CD4-positive, alpha-beta memory T cell (primary cell): ENCODE measurements around the gene C10orf71. TPM values are rescaled to one million over a fixed set of nuclear protein-coding genes. Genes with fewer than 3 reads are reported as not detected.

Source experiments
- CTCF ChIA-PET: fragments of 350-600 bp; sonication (Branson Sonifier 250); formaldehyde crosslinking; loops from one replicate; lab custom pipeline; 2021; ENCODE audit warnings: inconsistent platforms; ENCODE audit not compliant: partially characterized antibody; lab: Charles Lee
- POLR2A ChIA-PET: fragments of 350-600 bp; sonication (Branson Sonifier 250); formaldehyde crosslinking; loops from one replicate; lab custom pipeline; 2021; ENCODE audit not compliant: partially characterized antibody; lab: Charles Lee
- DNase-seq, 5 donors: peaks; one replicate each; pipeline versions ENCODE4 v3.0.0 to v3.0.0-alpha.2; 2020 to 2022; ENCODE audit warnings: mixed read lengths in 1 of 5
- H3K27ac ChIP-seq: one replicate; pipeline ENCODE4 v1.7.0; 2013; ENCODE audit warnings: low read depth, low read length
- H3K27me3 ChIP-seq: 2 replicates; pipeline ENCODE4 v1.7.0; 2013; ENCODE audit warnings: mild to moderate bottlenecking, low read length, moderate library complexity; ENCODE audit not compliant: insufficient read depth
- H3K36me3 ChIP-seq: 2 replicates; pipeline ENCODE4 v1.7.0; 2013; ENCODE audit warnings: mild to moderate bottlenecking, low read length, moderate library complexity; ENCODE audit not compliant: insufficient read depth
- H3K4me1 ChIP-seq: 2 replicates; pipeline ENCODE4 v1.7.0; 2013; ENCODE audit warnings: mild to moderate bottlenecking, low read length, moderate library complexity; ENCODE audit not compliant: insufficient read depth
- H3K4me3 ChIP-seq, 2 donors: one replicate each; pipeline ENCODE4 v1.7.0; 2013; ENCODE audit warnings: low read length in 2 of 2, mild to moderate bottlenecking in 1 of 2
- H3K9me3 ChIP-seq, 2 donors: one replicate each; pipeline ENCODE4 v1.7.0; 2013; ENCODE audit warnings: low read length in 2 of 2, control low read depth in 1 of 2; ENCODE audit not compliant: control insufficient read depth in 1 of 2
- H3K27ac Mint-ChIP-seq, 7 donors: one replicate each; pipeline ENCODE4 v1.8.0; 2020 to 2021; ENCODE audit warnings: mixed read lengths in 7 of 7, mild to moderate bottlenecking in 6 of 7, inconsistent platforms in 3 of 7, moderate library complexity in 3 of 7
- H3K27me3 Mint-ChIP-seq, 2 donors: one replicate each; pipeline ENCODE4 v1.8.0; 2020 to 2021; ENCODE audit warnings: mixed read lengths in 2 of 2
- H3K36me3 Mint-ChIP-seq, 2 donors: one replicate each; pipeline ENCODE4 v1.8.0; 2020 to 2021; ENCODE audit warnings: mixed read lengths in 2 of 2, inconsistent platforms in 1 of 2, mild to moderate bottlenecking in 1 of 2
- H3K4me1 Mint-ChIP-seq, 4 donors: one replicate each; pipeline ENCODE4 v1.8.0; 2020 to 2021; ENCODE audit warnings: mixed read lengths in 4 of 4, mild to moderate bottlenecking in 1 of 4
- H3K4me3 Mint-ChIP-seq, 8 donors: one replicate each; pipeline ENCODE4 v1.8.0; 2020 to 2021; ENCODE audit warnings: mixed read lengths in 8 of 8, mild to moderate bottlenecking in 7 of 8, moderate library complexity in 6 of 8, inconsistent platforms in 3 of 8
- H3K9me3 Mint-ChIP-seq, 8 donors: one replicate each; pipeline ENCODE4 v1.8.0; 2020 to 2021; ENCODE audit warnings: mixed read lengths in 8 of 8, mild to moderate bottlenecking in 5 of 8, inconsistent platforms in 3 of 8, moderate library complexity in 1 of 8
- intact Hi-C: fragments of 100-400 bp; cut with micrococcal nuclease; formaldehyde crosslinking; loops from one replicate; pipeline ENCODE4 v1.15.1; 2023
- polyA plus RNA-seq, 2 donors: library from polyadenylated mRNA; unstranded; fragments of 300-500 nt; fragmentation: Illumina TruSeq; gene quantifications; one replicate each; pipeline ENCODE4 v1.2.3, GENCODE V29; 2021
- total RNA-seq, 2 experiments: library from RNA; stranded (reverse); gene quantifications; one replicate each; pipeline ENCODE4 v1.2.3, GENCODE V29; 2021

Gene C10orf71
- total and polyA plus RNA-seq, 4 experiments from 2014 or later = not detected

DNA sequence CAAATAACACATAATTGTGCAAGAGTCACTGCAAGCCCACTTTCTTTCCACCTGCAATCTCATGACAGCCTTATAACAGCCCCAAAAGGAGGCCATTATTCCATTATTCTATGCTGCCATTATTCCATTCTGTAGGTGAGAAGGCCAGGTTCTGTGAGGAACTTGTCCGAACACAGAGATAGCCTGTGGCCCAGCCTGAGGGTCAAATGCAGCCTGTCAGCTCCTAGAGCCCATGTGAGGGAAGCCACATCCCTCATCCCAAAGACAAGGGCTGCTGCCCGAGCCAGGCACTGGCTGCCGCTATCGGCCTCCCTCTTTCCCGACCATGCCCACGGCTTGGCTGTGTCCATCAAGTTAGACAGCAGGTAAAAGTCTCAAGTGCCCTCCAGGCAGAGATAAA lies 24.1 kb upstream of the C10orf71 start:
- H3K4me1 Mint-ChIP-seq = no peaks in the 10 kb centered on the region
- CTCF ChIA-PET = no interaction called here

DNA sequence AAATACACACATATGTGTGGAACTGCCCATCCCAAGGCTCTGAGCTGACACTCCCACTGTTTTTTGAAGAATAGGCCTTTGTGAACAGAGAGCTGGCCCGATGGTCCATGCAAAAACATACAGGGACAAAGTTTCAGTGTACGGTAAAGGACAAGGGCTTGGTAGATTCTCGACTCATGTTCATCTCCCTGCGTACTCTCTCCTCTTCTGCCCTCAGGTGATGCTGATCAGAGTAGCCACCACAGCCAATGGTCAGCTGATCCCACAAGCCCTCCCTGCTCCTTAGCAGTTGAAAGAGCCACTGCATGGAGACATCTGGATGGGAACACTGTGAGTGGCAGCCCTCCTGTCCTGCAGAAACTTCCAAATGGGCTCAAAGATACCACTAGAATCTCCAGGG lies 23.1 kb upstream of the C10orf71 start:
- ChIA-PET POLR2A (no interaction called here), CTCF (no interaction called here)
- H3K4me3 Mint-ChIP-seq = no peak overlapping the region

More for the DNA sequence above, 24.1 kb upstream of the C10orf71 start:
- Mint-ChIP-seq H3K27ac (no peak overlapping the region), H3K4me3 (no peak overlapping the region), H3K9me3 (peaks cover 0 to 2% (median 0%) of the 10 kb centered on the region in 8 donors), H3K27me3 (no peaks in the 10 kb centered on the region), H3K36me3 (no peaks in the 10 kb centered on the region)
- no peaks in the 10 kb centered on the region for H3K27me3 ChIP-seq
- H3K27ac ChIP-seq = no peak overlapping the region
- POLR2A ChIA-PET = no interaction called here
- H3K4me3 ChIP-seq = no peak overlapping the region
- DNase-seq = no peak
- no peaks in the 10 kb centered on the region for H3K9me3 ChIP-seq
- intact Hi-C loops = no loop called here
- H3K4me1 ChIP-seq = no peaks in the 10 kb centered on the region
- H3K36me3 ChIP-seq = no peaks in the 10 kb centered on the region

DNA sequence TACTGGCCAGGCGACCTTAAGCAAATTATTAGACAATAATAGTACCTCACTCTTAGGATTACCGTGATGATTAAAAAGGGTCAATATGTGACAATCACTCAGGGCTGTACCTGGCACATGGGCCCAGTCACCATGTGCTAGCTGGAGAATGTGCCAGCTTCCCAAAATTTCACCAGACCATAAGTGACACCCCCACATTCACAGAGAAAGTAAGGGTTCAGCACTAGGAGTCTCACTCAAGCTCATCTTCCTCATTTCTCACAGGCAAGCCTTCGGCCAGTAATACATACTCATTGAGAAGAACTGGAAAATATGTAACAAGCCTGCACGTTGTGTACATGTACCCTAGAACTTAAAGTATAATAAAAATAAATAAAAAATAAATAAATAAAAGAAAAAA lies 22.4 kb upstream of the C10orf71 start:
- H3K36me3 ChIP-seq = no peaks in the 10 kb centered on the region
- Mint-ChIP-seq H3K4me3 (no peak overlapping the region), H3K36me3 (no peaks in the 10 kb centered on the region), H3K27me3 (no peaks in the 10 kb centered on the region), H3K9me3 (no peaks in the 10 kb centered on the region), H3K4me1 (no peaks in the 10 kb centered on the region), H3K27ac (no peak overlapping the region)
- H3K27me3 ChIP-seq = no peaks in the 10 kb centered on the region
- intact Hi-C loops = no loop called here
- no peaks in the 10 kb centered on the region for H3K9me3 ChIP-seq
- H3K4me3 ChIP-seq = no peak overlapping the region
- H3K4me1 ChIP-seq = no peaks in the 10 kb centered on the region
- no peak for DNase-seq
- H3K27ac ChIP-seq = no peak overlapping the region
- ChIA-PET CTCF (no interaction called here), POLR2A (no interaction called here)

More for the DNA sequence above, 23.1 kb upstream of the C10orf71 start:
- Histone ChIP-seq H3K9me3 (no peaks in the 10 kb centered on the region), H3K4me3 (no peak overlapping the region), H3K27ac (no peak overlapping the region), H3K27me3 (no peaks in the 10 kb centered on the region), H3K4me1 (no peaks in the 10 kb centered on the region), H3K36me3 (no peaks in the 10 kb centered on the region)
- Mint-ChIP-seq H3K9me3 (no peaks in the 10 kb centered on the region), H3K27ac (no peak overlapping the region), H3K36me3 (no peaks in the 10 kb centered on the region), H3K4me1 (no peaks in the 10 kb centered on the region), H3K27me3 (no peaks in the 10 kb centered on the region)
- no peak for DNase-seq
- intact Hi-C loops = no loop called here

DNA sequence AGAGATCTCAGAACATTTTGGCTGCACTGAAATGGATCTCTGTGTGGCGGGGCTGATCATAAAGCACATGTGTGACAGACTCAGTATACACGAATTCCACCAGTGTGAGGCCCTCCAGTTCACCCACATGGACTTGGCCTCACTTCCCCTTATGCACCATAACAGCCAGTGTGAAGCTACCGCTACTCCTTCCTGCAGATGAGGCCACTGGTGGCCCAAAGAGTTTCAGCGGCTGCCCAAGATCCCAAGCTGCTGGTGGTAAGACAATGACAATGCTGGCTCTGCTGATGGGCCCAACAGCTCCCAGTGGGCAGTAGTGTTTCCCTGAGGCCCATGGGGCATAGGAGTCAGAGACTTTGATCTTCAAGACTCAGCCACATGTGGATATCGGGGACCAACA lies 21.0 kb upstream of the C10orf71 start:
- H3K4me1 ChIP-seq = no peaks in the 10 kb centered on the region

DNA sequence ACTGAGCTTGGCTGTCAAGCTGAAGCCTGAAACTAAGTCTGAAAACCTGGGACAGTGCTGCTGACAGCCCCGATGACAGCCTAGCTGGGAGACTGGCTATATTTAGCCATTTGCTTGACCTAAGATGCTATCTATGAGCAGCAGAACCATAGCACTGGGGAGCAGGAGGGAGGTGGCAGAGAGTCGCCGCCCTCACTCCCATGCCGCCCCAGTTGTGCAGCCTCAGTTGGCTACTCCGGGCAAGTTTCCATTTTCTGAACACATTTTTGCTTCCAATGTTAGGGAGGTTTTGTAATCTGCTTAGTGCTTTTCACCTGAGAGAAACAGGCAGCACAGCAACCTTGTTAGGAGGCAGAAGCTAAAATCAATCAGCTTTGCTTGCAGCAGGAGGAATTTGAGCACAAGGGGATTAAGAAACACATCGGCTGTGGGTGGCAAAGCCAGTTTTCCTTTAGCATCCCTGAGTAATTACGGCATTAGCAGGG lies 20.4 kb upstream of the C10orf71 start:
- Mint-ChIP-seq H3K27ac (no peak overlapping the region), H3K4me3 (no peak overlapping the region), H3K27me3 (no peaks in the 10 kb centered on the region), H3K36me3 (no peaks in the 10 kb centered on the region), H3K4me1 (no peaks in the 10 kb centered on the region), H3K9me3 (no peaks in the 10 kb centered on the region)
- intact Hi-C loops = no loop called here
- H3K27me3 ChIP-seq = no peaks in the 10 kb centered on the region
- POLR2A ChIA-PET = no interaction called here
- H3K36me3 ChIP-seq = no peaks in the 10 kb centered on the region
- H3K9me3 ChIP-seq = no peaks in the 10 kb centered on the region
- no peaks in the 10 kb centered on the region for H3K4me1 ChIP-seq
- no peak for DNase-seq
- H3K27ac ChIP-seq = no peak overlapping the region
- no peak overlapping the region for H3K4me3 ChIP-seq
- CTCF ChIA-PET = no interaction called here

More for the DNA sequence above, 21.0 kb upstream of the C10orf71 start:
- H3K9me3 Mint-ChIP-seq = no peaks in the 10 kb centered on the region
- Histone ChIP-seq H3K27me3 (no peaks in the 10 kb centered on the region), H3K27ac (no peak overlapping the region), H3K36me3 (no peaks in the 10 kb centered on the region), H3K9me3 (no peaks in the 10 kb centered on the region), H3K4me3 (no peak overlapping the region)
- no peak overlapping the region for H3K27ac Mint-ChIP-seq
- no peak for DNase-seq
- ChIA-PET CTCF (interaction anchor here (0.7 kb wide), 1 partner anchor 17 kb away, joined by 3 read pairs; no protein-coding TSS in a partner anchor), POLR2A (no interaction called here)
- H3K4me3 Mint-ChIP-seq = no peak overlapping the region
- H3K27me3 Mint-ChIP-seq = no peaks in the 10 kb centered on the region
- no peaks in the 10 kb centered on the region for H3K36me3 Mint-ChIP-seq
- no peaks in the 10 kb centered on the region for H3K4me1 Mint-ChIP-seq
- intact Hi-C loops = no loop called here

DNA sequence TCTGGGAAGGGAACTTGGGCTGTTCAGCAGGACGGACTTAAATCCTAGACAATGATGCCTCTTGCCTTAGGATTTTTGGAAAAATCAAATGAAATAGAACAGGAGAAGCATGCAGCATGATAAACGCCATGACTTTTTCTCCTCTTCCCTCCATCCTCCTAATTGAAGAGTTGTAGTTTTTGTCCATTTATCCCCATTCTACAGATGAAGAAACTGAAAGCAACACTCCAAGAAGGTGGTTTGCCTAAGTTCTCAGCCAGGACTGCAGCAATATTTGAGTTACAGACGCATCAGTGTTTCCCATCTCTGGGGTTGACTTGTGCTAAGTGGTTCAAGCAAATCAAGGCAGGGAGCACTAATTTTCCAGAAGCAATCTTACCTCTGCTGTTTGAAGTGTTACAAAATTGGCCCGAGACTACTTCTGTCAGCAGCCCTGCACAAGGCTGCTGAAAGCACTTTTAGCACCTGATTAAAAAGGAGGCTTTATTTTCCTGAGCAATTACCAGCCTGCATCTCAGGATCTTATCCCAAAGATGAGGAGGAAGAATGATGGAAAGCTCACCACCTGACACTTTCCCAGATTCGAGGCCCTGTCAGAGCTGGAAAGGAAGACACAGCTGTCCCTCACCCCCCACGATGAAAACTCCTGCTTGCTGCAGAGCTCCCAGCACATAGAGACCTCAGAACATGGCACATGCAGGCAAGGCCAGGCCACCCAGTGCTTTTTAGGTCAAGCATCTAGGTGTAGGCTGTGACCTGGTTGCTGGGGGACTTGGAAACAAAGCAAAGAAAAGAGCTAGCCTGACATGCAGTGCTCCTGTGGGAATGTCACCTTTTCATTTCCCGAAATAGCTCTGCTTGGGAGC lies 19.7 kb upstream of the C10orf71 start:
- H3K27me3 ChIP-seq = no peaks in the 10 kb centered on the region
- no peaks in the 10 kb centered on the region for H3K9me3 ChIP-seq
- Mint-ChIP-seq H3K27me3 (no peaks in the 10 kb centered on the region), H3K9me3 (no peaks in the 10 kb centered on the region), H3K27ac (no peak overlapping the region), H3K4me1 (no peaks in the 10 kb centered on the region), H3K36me3 (no peaks in the 10 kb centered on the region), H3K4me3 (no peak overlapping the region)
- H3K36me3 ChIP-seq = no peaks in the 10 kb centered on the region
- CTCF ChIA-PET = no interaction called here
- no peak for DNase-seq
- POLR2A ChIA-PET = no interaction called here
- no peaks in the 10 kb centered on the region for H3K4me1 ChIP-seq
- no peak overlapping the region for H3K4me3 ChIP-seq
- intact Hi-C loops = no loop called here
- H3K27ac ChIP-seq = no peak overlapping the region

DNA sequence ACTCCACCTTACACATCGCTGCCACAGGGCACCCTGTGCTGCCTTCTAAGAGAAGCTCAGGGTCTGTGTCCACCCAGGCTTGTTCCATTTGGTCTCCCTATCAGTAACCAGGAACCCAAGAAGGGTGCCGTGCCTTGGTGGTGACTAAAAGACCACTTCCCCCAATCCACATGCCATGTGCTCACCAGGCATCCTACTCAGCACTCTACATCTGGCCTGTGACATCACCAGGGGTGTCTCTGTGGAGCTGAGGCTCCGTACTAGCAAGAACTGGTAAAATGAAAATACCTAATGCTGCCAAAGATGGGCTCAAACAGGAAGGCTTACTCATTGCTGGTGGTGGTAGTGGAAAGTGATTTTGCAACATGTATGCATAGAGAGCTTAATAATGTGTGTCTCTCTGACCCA lies 19.0 kb upstream of the C10orf71 start:
- H3K27me3 Mint-ChIP-seq = no peaks in the 10 kb centered on the region

More for the DNA sequence above, 19.0 kb upstream of the C10orf71 start:
- H3K27ac ChIP-seq = no peak overlapping the region
- Mint-ChIP-seq H3K27ac (no peak overlapping the region), H3K9me3 (no peaks in the 10 kb centered on the region), H3K4me1 (no peaks in the 10 kb centered on the region), H3K4me3 (no peak overlapping the region), H3K36me3 (no peaks in the 10 kb centered on the region)
- no peak for DNase-seq
- no peaks in the 10 kb centered on the region for H3K4me1 ChIP-seq
- no peaks in the 10 kb centered on the region for H3K36me3 ChIP-seq
- H3K27me3 ChIP-seq = no peaks in the 10 kb centered on the region
- CTCF ChIA-PET = no interaction called here
- H3K4me3 ChIP-seq = no peak overlapping the region
- no peaks in the 10 kb centered on the region for H3K9me3 ChIP-seq
- POLR2A ChIA-PET = no interaction called here
- intact Hi-C loops = no loop called here
